GM18526 (cell line): ENCODE data around the gene CLDN9.

Experiments
- POLR2A ChIP-seq: IDR thresholded peaks from 3 replicates; pipeline ENCODE4 v1.6.1; 2011; ENCODE audit not compliant: insufficient read length; ENCODE audit errors: extremely low read depth

Gene CLDN9

DNA sequence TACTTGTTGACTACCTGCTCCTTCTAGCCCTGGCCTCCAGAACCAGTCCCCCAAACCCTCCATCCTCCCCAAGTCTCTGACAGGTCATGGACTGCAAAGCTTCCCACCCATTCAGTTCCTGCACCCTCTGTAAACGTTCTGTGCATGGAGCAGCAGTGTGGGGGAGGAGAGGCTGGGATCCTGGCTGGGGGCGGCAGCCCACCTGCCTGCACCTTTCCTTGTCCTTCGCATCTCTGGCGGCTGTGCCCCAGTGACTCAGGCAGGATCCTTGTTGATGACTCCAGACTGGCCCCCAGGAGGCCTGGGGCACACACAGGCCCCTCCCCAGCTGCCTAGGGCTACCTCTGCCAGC lies 30.8 kb upstream of the CLDN9 start:
- no peak for TF ChIP-seq POLR2A

DNA sequence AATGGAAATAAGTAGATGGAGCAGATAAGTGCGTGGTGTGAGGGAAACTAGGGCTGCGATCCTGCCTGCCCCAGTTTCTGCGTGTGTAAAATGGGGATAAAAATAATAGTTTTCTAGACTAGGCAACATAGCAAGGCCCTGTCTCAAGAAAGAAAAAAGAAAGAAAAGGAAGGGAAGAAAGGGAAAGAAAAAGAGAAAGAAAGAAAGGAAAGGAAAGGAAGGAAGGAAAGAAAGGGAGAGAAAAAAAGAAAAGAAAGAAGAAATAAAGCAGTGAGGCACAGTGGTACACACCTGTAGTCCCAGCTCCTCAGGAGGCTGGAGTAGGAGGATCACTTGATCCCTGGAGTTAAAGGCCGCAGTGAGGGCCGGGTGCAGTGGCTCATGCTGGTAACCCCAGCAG lies 30.3 kb upstream of the CLDN9 start:
- TF ChIP-seq POLR2A: no peak

DNA sequence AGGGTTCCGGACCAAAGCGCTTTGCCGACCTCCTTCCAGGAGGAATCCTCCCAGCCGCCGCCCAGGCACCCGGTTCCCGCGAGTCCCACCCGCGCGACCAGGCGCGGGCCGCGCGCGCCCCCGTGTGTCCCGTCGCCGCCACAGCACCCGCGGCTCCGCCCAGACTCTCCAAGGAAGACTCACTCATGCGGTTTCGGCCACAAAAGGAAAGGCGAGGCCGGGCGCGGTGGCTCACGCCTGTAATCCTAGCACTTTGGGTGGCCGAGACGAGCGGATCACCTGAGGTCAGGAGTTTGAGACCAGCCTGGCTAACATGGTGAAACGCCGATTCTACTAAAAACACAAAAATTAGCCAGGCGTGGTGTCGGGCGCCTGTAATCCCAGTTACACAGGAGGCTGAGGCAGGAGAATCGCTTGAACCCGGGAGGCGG lies 29.0 kb upstream of the CLDN9 start:
- no peak for TF ChIP-seq POLR2A

DNA sequence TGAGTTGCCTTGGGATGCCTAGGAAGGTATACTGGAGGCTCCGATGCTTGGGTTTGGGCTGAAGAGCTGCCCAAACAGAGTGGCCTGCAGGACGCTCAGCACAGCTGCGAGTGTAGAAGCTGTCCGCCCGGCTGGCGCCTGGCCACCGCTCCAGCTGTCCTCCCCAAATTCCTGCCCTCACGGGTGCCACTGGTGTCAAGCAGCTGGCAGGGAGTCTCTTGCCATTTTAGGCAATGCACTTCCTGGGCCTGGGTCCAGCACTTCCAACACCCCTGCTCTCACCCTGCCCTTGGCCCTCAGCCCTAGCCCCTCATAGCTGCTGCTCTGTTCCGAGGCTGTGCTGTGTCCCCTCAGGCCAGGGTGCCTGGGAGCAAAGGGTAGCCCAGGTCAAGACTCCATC lies 27.3 kb upstream of the CLDN9 start:
- TF ChIP-seq POLR2A: no peak

DNA sequence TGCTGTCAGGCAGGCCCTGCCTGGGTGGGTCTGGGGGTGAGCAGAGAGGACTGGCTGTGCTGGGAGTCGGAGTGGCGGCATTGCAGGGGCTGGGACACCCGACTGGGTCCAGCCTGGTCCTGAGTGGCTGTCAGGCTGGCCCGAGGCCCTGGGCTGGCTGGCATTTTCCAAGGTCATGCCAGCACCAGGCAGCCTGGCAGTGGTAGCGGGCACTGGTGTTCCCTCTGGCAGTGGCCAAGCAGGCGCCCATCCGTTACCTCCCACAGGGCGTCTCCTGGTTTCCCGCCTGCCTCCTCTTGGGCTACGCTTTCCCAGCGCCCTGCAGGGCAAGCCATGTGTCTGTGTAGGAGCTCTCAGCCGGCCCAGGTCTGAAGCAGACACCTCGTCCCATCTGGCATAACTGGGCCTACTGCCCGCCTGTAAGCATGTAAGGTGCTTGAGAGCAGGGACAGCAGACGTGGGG lies 26.8 kb upstream of the CLDN9 start:
- TF ChIP-seq POLR2A: no peak

DNA sequence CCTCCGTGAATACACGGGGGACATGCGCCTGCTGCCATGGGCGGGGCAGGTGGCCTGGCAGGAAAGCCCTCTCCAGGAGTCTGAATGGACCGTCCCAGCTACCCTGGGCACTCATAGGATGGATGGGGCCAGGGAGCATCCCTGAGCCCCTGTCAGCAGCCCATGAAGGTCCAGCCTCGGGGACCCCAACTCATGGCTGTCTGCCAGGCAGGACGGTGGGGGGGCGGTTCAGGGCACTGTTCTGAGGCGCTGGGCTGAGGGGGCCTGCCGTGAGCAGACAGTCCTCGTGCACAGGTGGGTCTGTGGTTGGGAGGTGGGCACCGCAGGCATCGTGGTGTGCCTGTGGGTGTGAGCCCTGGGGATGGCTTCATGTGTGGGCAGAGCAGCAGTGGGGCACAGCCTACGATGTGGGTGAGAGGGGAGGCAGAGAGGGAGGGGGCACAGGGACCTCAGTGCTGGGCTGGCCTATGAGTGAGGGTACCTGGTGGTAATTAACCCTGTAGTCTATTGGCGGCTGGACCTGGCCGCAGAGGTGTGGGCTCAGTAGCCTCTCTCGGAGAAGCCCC lies 26.0 kb upstream of the CLDN9 start:
- no peak for TF ChIP-seq POLR2A

DNA sequence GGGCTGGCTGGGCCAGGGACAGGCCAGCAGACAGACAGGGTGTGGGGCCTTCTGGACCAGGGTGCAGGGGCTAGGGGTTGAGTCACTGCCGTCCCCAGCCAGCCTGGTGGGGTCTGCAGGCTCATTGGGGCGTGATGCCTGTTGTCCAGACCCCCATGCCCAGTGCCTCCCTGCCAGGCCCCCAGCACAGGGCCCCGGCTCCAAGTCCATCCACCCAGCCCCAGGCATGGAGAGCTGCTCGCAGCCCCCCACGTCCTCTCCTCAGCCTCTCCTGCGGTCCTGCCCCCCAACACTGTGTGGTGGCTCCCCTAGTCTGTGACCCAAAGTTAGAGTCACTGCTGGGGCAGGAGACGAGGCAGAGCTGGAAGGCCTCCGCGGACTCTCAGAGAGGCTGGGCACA lies 25.4 kb upstream of the CLDN9 start:
- TF ChIP-seq POLR2A: no peak

DNA sequence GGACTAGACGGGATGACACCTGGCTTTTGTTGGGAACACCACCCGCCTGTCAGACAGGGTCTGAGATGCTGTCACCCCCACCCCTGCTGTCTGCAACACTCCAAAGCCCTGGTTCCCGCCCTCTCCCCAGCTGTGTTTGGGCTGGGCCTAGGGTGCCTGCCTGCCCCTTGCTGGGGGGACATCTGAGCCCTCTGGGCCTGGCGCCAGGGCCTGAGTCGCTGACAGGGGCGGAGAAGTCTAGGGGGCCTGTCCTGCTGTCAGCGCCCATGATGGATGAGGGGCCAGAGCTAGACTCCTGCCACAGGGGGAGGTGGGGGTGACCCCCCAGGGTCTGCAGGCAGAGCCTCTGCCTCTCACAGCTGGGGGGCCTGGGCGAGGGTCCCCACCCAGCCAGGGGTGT lies 24.9 kb upstream of the CLDN9 start:
- TF ChIP-seq POLR2A: no peak

DNA sequence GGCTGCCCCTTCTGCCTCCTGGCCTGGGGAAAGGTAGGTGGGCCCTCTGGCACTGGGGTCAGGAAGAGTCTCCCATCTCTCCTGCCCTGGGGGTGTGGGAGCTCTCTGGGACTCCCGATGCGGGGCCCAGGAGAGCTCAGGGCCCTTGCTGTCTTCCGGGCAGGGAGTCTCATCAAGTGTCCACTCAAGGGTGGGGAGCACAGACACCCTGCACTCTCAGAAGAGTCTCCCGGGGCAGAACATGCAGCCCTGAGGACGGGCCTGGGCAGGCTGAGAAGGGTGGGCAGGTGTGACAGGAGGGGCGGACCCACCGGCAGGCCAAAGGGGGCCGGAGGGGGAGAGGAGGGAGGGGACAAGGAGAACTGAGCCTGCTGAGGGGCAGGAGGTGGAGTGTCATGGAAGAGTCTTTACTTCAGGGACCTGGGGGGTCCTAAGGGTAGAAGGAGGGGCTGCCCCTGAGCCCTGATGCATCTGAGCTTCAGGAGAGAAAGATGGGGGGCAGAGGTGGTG lies 24.1 kb upstream of the CLDN9 start:
- no peak for TF ChIP-seq POLR2A

DNA sequence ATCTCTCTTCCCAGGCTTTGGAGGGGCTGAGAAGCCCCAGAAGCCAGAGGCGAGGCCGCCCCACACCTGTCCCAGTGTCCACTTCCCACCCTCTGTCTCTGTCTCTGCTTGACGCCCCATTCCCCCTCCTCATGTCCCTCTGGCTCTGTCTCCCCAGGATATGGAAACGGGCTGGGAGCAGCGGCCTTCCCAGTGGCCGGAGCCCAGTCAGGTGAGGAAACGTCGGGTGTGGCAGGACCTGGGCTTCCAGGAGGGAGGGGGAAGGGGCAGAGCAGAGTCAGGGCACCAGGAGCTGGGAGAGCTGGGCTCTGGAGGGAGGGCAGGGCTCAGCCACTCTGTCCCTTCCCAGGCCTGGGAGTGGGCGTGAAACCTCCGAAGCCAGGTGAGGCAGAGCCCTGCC lies 21.8 kb upstream of the CLDN9 start:
- no peak for TF ChIP-seq POLR2A

DNA sequence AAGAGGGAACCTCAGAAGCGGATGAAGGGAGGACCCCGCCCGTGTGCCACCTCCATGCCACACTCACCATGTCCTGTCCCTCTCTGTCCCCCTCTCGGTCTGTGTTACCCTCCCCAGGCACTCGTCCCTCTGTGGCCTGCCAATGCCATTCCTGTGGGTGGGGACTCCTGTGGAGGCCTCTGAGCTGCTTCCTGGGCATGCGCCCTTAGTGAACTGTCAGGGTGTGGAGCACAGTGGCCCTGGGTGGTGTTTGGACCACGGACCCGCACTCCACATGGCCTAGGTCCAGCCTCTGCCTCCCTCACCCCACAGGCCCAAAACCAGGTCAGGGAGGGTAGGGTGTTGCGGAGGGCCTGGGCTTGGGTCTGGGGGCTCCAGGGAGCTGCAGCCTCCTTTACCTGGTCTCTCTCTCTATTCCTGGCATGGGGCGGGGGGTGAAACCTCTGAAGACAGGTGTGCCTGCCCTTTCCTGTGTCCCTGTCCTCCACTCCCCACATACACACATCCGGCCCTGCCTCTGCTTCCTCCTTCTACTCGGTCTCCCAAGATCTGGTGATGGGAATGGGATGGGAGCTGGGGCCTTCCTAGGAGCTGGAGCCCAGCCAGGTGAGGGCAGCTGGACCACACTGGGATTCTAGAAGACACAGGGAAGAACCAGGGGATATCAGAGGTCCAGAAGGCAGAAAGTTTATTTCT lies 21.0 kb upstream of the CLDN9 start:
- no peak for TF ChIP-seq POLR2A

DNA sequence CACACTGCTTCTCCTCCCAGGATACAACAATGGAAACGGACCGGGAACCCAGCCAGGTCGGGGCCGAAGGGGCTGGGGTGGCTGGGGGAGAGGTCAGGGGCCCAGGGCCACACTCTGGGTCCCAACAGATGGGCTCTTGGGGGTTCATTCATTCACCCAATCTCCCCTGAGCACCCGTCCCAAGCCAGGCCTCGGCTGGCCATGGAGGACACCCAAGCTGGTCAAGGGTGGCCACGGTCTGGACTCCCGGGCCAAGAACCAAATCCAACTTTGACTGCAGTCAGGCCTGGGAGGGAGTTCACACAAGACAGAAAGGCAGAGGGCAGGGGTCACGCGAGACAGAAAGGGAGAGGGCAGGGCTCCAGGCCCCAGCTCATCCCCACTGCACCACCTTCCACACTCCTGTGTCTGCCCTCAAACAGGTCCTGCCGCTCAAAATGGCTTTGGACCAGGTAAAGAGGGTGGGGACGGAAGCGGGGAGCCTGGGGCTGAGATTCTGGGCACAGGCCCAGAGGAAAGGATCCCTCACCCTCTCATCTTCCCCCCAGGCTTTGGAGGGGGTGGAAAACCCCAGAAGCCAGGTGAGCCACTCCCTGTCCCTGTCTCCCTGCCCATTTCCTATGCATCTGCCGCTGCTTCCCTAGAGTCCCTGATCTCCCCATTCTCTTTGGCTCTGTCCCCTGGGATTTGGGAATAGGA lies 20.2 kb upstream of the CLDN9 start:
- TF ChIP-seq POLR2A: no peak

DNA sequence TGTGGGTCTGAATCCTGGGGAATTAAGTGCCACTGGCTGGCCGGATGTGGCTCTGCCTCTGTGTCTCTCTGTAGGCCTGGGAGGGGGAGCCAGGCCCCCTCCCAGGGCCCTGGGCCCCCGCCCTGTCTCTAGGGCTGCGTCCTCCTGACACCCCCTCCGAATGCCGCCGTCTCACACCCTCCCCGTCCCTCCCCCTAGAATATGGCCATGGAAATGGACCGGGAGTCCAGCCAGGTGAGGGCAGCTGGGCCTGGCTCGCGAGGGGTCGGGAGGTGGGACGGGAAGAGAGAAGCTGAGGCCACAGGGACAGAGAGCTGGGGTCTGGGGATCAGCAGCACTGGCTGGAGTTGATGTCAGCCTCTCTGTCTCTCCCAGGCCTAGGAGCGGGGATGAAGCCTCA lies 16.4 kb upstream of the CLDN9 start:
- no peak for TF ChIP-seq POLR2A

DNA sequence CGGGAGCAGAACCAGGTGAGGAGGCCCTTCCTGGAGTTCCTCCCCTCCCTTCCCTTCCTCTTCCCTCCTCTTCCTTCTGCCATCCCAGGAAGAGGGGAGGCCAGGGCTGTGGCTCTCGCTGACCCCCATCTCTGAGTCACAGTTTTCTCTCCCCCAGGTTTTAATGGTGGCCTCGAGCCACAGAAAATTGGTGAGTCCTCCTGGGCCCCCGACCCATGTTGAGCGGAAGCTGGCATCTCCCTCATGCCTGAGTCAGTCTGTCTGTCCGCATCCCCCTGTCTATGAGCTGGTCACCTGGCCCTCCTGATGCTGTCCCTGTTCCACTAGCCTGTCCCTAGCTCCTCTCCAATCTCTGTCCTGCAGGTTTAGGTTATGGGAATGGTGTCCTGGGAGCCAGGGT lies 12.8 kb upstream of the CLDN9 start:
- TF ChIP-seq POLR2A: no peak

DNA sequence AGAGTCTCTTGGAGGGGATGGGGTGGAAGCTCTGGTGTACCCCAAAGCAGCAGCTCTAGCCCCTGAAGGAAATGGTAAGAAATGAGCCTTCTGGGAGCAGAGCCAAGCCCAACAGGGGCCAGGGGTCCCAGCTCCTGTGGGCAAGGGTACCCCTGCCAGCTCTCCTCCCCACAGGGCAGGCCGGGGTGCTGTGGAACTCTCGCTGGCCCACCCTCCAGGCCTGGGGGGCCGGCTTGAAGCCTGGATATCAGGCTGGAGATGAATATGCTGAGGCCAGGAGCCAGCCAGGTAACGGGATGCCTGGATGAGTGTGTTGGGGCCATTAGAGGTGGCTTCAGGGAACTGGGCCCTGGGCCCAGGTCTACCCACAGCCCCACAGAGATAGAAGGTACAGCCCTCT lies 12.2 kb upstream of the CLDN9 start:
- TF ChIP-seq POLR2A: no peak

DNA sequence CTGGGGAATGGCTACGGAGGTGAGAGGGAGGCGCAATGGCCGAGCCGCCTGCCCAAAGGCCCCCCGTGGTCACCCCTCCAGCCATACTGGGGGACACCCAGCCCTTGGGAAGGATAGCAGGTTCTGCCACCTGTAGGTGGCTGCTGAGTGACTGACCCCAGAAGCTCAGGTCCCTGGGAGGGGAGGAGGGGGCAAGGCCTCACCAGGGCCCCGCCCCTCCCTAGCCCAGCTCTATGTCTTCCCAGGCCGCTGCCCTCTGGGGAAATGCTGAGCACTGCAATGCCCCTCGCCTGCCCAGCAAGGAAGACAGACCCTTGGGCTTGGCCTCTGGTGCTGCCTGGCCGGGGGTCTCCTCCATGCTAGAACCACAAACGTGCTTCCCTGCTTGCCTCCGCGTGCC lies 11.4 kb upstream of the CLDN9 start:
- TF ChIP-seq POLR2A: no peak
